Panc1 (cell line): ENCODE measurements around the gene MPPED1.

Source experiments
- POLR2AphosphoS5 ChIP-seq: IDR thresholded peaks from 2 replicates; pipeline ENCODE4 v1.6.1; 2012; ENCODE audit warnings: mild to moderate bottlenecking, low read depth, low read length, moderate library complexity
- REST ChIP-seq, 2 experiments: IDR thresholded peaks; 2 replicates each; pipeline ENCODE4 v1.6.1; 2011 to 2012; ENCODE audit warnings: low read depth in 2 of 2, control low read depth in 1 of 2, low read length in 1 of 2, mild to moderate bottlenecking in 1 of 2, moderate library complexity in 1 of 2; ENCODE audit not compliant: insufficient read depth in 1 of 2
- SIN3A ChIP-seq: IDR thresholded peaks from 2 replicates; pipeline ENCODE4 v1.6.1; 2012; ENCODE audit warnings: low read depth, mild to moderate bottlenecking, low read length, moderate library complexity, borderline replicate concordance; ENCODE audit not compliant: insufficient read depth
- TCF7L2 ChIP-seq: IDR thresholded peaks from 2 replicates; pipeline ENCODE4 v1.6.1; 2011; ENCODE audit warnings: mild to moderate bottlenecking, low read depth, low read length, inconsistent platforms
- TF ChIP-seq, protein P1 (sequence below): fragments of 450-650 bp; IDR thresholded peaks from 2 replicates; pipeline ENCODE4 v1.5.1; 2017; ENCODE audit warnings: mild to moderate bottlenecking

GRCh38 chr22:43512279-43512678 lies 100.5 kb downstream of the MPPED1 start:
- no peak for TF ChIP-seq POLR2AphosphoS5
- no peak for TF ChIP-seq REST (IDR thresholded peaks at IDR 0.05; ENCODE audit: insufficient read depth in 1 of 2, low read depth in 2 of 2, low read length in 1 of 2)
- TF ChIP-seq SIN3A, result no peak
- TF ChIP-seq, protein P1, sequence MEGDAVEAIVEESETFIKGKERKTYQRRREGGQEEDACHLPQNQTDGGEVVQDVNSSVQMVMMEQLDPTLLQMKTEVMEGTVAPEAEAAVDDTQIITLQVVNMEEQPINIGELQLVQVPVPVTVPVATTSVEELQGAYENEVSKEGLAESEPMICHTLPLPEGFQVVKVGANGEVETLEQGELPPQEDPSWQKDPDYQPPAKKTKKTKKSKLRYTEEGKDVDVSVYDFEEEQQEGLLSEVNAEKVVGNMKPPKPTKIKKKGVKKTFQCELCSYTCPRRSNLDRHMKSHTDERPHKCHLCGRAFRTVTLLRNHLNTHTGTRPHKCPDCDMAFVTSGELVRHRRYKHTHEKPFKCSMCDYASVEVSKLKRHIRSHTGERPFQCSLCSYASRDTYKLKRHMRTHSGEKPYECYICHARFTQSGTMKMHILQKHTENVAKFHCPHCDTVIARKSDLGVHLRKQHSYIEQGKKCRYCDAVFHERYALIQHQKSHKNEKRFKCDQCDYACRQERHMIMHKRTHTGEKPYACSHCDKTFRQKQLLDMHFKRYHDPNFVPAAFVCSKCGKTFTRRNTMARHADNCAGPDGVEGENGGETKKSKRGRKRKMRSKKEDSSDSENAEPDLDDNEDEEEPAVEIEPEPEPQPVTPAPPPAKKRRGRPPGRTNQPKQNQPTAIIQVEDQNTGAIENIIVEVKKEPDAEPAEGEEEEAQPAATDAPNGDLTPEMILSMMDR, result no peak
- no peak for TF ChIP-seq TCF7L2
